Lower leg skin (tissue), 3 donors: ENCODE measurements around the gene SLC35E2B.
"Not testable (repeated sequence)": the region's sequence is repeated elsewhere in the genome, so short reads cannot be mapped to it uniquely, and the experiment has no call there.

Experiments used
- POLR2A ChIP-seq, 2 donors: fragments of 450-650 bp; IDR thresholded peaks; one replicate each; pipeline ENCODE4 v1.6.1; 2016 to 2017; ENCODE audit warnings: antibody characterized with exemption in 2 of 2, mild to moderate bottlenecking in 1 of 2, moderate library complexity in 1 of 2
- TF ChIP-seq, protein P1 (sequence below), 3 donors: fragments of 450-650 bp; IDR thresholded peaks; one replicate each; pipeline ENCODE4 v1.5.1; 2016; ENCODE audit warnings: antibody characterized with exemption in 3 of 3, mild to moderate bottlenecking in 3 of 3, moderate library complexity in 2 of 3

DNA sequence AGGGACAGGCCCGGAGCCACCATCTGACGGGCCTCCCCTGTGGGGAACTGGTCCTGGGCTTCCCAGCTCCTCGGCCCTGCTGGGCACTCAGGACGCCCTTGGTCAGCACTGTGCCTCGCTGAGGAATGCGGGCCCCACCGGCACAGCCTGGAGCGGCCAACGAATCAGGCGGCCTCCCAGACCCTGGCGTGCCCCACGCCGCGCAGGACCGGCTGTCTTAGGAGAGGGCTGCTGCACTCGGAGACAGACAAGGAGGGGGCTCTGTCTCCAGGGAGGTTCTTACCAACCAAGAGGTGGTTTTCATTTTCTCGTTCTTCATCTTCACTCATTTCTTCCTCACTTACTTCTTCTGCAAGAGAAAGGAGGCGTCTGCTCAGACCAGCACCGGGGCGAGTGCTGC lies 15.3 kb upstream of the SLC35E2B start:
- not testable (repeated sequence) for TF ChIP-seq POLR2A (IDR thresholded peaks at IDR 0.05)
- TF ChIP-seq, protein P1, sequence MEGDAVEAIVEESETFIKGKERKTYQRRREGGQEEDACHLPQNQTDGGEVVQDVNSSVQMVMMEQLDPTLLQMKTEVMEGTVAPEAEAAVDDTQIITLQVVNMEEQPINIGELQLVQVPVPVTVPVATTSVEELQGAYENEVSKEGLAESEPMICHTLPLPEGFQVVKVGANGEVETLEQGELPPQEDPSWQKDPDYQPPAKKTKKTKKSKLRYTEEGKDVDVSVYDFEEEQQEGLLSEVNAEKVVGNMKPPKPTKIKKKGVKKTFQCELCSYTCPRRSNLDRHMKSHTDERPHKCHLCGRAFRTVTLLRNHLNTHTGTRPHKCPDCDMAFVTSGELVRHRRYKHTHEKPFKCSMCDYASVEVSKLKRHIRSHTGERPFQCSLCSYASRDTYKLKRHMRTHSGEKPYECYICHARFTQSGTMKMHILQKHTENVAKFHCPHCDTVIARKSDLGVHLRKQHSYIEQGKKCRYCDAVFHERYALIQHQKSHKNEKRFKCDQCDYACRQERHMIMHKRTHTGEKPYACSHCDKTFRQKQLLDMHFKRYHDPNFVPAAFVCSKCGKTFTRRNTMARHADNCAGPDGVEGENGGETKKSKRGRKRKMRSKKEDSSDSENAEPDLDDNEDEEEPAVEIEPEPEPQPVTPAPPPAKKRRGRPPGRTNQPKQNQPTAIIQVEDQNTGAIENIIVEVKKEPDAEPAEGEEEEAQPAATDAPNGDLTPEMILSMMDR (IDR thresholded peaks at IDR 0.05): not testable (repeated sequence)
